ENCODE measurements around the gene LRRC27.

- TF ChIP-seq CTCF (IDR thresholded peaks at IDR 0.05; ENCODE audit: insufficient read depth, low read length) = no peak
- TF ChIP-seq POLR2AphosphoS5 (IDR thresholded peaks at IDR 0.05; ENCODE audit: low read depth) = no peak
- TF ChIP-seq REST (IDR thresholded peaks at IDR 0.05; ENCODE audit: insufficient replicate concordance, low read depth) = no peak
- TF ChIP-seq SPI1 (IDR thresholded peaks at IDR 0.05; ENCODE audit: borderline replicate concordance, low read depth) = no peak
- no peak for TF ChIP-seq GABPA (IDR thresholded peaks at IDR 0.05; ENCODE audit: low read depth)
These were observed 12.4 kb downstream of the LRRC27 start for GRCh38 chr10:132344386-132344785.

Measured in HL-60 (cell line).